Muscle layer of duodenum (tissue), 2 donors: ENCODE results near the gene ARHGEF3.
A peak's percentile ranks its signal among the peaks of the same experiment; 100 is the strongest.

ENCODE experiments used
- H3K27ac ChIP-seq: one replicate; pipeline ENCODE4 v1.7.0; 2013; ENCODE audit warnings: mild to moderate bottlenecking, low read length
- H3K27me3 ChIP-seq: one replicate; pipeline ENCODE4 v1.7.0; 2013; ENCODE audit warnings: low read depth, mild to moderate bottlenecking, control low read depth, low read length
- H3K36me3 ChIP-seq, 2 donors: one replicate each; pipeline ENCODE4 v1.7.0; 2013; ENCODE audit warnings: low read length in 2 of 2, control low read depth in 1 of 2, mild to moderate bottlenecking in 1 of 2; ENCODE audit not compliant: insufficient read depth in 2 of 2, control insufficient read depth in 1 of 2
- H3K4me1 ChIP-seq, 2 donors: one replicate each; pipeline ENCODE4 v1.7.0; 2013; ENCODE audit warnings: low read length in 2 of 2, mild to moderate bottlenecking in 2 of 2, control low read depth in 1 of 2, moderate library complexity in 1 of 2; ENCODE audit not compliant: insufficient read depth in 2 of 2, control insufficient read depth in 1 of 2
- H3K4me3 ChIP-seq, 2 donors: one replicate each; pipeline ENCODE4 v1.7.0; 2013; ENCODE audit warnings: low read length in 2 of 2, low read depth in 1 of 2, mild to moderate bottlenecking in 1 of 2
- H3K9me3 ChIP-seq, 2 donors: one replicate each; pipeline ENCODE4 v1.7.0; 2013; ENCODE audit warnings: low read length in 2 of 2, control low read depth in 1 of 2, mild to moderate bottlenecking in 1 of 2; ENCODE audit not compliant: control insufficient read depth in 1 of 2
- donor health status: healthy.

Gene ARHGEF3

DNA sequence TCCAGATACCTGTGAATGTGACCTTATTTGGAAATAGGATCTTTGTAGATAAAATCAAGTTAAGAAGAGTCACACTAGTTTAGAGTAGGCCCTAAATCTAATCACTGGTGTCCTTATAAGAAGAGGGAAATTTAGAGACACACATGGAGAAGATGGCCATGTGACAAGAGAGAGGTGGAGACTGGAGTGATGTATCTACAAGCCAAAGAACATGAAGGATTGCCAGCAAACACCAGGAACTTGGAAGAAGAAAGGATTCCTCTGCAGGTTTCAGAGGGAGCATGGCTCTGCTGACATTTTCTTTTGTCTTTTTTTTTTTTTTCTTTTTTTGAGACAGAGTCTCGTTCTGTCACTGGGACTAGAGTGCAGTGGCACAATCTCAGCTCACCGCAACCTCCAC, 20.8 kb downstream of the ARHGEF3 start:
- Histone ChIP-seq H3K27me3 (no peaks in the 10 kb centered on the region), H3K9me3 (no peaks in the 10 kb centered on the region), H3K4me3 (no peak overlapping the region), H3K4me1 (peaks cover 24% of the 10 kb centered on the region in 2 donors), H3K27ac (no peak overlapping the region), H3K36me3 (no peaks in the 10 kb centered on the region)

DNA sequence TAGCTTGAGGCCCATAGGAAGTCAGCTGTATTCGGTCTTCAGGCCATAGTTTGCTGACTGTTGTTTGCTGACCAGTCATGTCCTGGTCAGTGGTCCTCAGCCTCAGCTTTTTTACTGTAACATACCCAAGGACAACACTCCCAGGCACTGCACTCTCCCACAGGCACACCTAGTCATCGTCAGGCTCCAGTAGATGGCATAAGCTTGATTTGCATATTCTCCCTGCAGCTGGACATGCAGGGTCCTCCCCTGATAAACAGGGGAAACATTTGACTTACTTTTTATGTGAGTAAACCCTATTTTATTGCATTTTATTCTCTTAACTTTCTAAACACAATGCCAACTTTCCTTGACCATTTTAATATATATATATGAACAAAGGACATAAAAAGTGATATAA, 22.9 kb downstream of the ARHGEF3 start:
- Histone ChIP-seq H3K4me1 (peaks cover 24 to 25% of the 10 kb centered on the region in 2 donors), H3K27me3 (no peaks in the 10 kb centered on the region), H3K27ac (no peak overlapping the region)

DNA sequence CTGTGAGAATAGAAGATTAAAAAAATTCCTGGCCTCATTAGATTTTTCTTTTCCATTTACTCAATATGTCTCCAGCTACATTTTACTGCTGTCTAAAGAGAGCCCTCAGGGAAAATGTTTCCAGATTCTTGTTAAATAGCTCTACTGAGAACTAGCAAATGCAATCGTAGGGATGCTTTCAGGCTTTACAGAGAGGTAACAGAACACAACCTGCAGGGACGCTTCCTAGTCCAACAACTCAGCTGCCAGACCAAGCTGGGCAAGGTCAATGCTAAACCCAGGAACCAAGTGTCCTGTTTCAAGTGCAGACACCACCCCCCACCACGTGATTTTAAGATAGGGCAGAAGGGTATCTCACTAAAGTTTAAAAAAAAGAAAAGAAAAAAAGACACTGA, 25.2 kb downstream of the ARHGEF3 start:
- Histone ChIP-seq H3K36me3 (peaks cover 0 to 9% of the 10 kb centered on the region in 2 donors), H3K4me1 (peaks cover 7 to 14% of the 10 kb centered on the region in 2 donors), H3K27ac (no peak overlapping the region), H3K9me3 (no peaks in the 10 kb centered on the region), H3K27me3 (no peaks in the 10 kb centered on the region), H3K4me3 (no peak overlapping the region)

More for the DNA sequence above, 22.9 kb downstream of the ARHGEF3 start:
- H3K4me3 ChIP-seq: no peak overlapping the region
- no peaks in the 10 kb centered on the region for H3K36me3 ChIP-seq
- no peaks in the 10 kb centered on the region for H3K9me3 ChIP-seq

DNA sequence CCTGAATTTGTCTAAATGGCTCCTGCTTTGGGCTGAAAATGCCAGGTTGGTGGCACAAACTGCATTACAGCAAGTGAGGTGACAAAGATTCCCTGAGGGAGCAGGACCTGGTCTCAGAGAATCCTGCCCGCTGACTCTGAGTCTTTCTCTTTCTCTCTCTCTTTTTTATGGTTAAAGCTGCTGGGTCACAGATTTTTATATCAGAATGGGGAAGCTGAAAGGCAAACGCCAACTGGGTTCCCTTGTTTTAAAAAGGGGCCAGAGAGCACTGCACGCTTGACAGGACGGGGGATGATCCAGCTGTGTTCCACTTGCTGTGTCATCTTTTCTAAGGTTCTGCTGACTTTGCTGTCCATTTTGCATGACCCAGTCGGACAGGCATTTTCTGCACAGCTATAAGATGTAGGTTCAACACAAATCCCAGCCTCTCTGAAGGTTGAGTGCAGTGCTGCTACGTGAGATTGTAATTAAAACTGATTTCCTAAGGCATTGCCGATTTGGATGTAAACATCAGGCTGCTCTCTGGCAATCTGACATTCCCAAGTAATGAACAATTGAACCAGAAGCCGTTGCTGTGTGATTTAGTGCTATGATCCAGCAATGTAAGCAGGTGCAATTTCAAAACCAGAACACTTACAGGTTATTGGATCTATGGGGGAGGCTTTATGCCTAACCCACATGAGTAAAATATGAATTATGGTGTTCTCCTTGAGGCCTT, 25.8 kb downstream of the ARHGEF3 start:
- Histone ChIP-seq H3K4me1 (peaks cover 7 to 14% of the 10 kb centered on the region in 2 donors), H3K27me3 (no peaks in the 10 kb centered on the region), H3K27ac (peak overlapping the region; percentile 47), H3K36me3 (peaks cover 0 to 10% of the 10 kb centered on the region in 2 donors), H3K9me3 (no peaks in the 10 kb centered on the region), H3K4me3 (peak overlapping the region; percentile 14 to 46)

DNA sequence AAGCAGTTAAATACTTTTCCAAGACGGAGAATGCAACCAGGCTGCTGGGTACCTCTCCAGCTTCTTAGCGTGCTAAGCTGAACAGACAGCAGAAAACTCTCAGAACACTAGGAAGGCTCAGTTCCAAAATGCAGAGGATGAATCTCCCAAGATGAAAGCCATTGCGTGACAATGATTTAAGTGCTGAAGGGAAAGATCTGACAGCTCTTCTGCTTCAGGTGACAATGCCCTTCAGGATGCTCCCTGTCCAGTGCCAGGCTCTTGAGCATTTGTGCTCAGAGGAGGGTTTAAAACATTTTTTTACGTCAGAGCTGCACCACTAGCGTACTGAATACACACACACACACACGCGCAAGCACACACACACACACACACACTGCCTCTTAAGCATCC, 26.3 kb downstream of the ARHGEF3 start:
- peaks cover 0 to 10% of the 10 kb centered on the region in 2 donors for H3K36me3 ChIP-seq
- peaks cover 7 to 14% of the 10 kb centered on the region in 2 donors for H3K4me1 ChIP-seq
- H3K9me3 ChIP-seq: no peaks in the 10 kb centered on the region
- no peaks in the 10 kb centered on the region for H3K27me3 ChIP-seq
- H3K4me3 ChIP-seq: peak overlapping the region; percentile 14 to 46
- H3K27ac ChIP-seq: peak overlapping the region; percentile 47

DNA sequence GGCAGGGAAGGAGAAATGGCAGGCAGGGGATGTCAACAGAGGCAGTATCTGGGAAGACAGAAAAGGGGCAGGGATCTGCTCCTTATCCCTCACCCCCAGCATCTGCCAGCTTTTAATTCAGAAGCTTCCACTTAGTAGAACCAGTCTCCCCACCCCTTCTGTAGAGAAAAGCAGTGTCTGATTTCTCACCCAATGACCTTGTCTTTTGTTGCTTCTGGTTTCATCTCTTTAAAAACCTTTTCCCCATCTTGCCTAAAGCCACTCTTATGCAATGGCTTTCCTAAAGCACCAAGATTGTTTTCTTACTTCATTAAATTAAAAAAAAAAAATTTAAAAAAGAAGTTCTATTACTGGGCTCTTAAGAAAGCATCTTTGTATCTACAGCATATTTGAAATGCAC, 27.8 kb downstream of the ARHGEF3 start:
- Histone ChIP-seq H3K27me3 (no peaks in the 10 kb centered on the region), H3K36me3 (peaks cover 0 to 10% of the 10 kb centered on the region in 2 donors), H3K4me1 (peaks cover 7 to 14% of the 10 kb centered on the region in 2 donors), H3K9me3 (no peaks in the 10 kb centered on the region), H3K4me3 (no peak overlapping the region), H3K27ac (no peak overlapping the region)

DNA sequence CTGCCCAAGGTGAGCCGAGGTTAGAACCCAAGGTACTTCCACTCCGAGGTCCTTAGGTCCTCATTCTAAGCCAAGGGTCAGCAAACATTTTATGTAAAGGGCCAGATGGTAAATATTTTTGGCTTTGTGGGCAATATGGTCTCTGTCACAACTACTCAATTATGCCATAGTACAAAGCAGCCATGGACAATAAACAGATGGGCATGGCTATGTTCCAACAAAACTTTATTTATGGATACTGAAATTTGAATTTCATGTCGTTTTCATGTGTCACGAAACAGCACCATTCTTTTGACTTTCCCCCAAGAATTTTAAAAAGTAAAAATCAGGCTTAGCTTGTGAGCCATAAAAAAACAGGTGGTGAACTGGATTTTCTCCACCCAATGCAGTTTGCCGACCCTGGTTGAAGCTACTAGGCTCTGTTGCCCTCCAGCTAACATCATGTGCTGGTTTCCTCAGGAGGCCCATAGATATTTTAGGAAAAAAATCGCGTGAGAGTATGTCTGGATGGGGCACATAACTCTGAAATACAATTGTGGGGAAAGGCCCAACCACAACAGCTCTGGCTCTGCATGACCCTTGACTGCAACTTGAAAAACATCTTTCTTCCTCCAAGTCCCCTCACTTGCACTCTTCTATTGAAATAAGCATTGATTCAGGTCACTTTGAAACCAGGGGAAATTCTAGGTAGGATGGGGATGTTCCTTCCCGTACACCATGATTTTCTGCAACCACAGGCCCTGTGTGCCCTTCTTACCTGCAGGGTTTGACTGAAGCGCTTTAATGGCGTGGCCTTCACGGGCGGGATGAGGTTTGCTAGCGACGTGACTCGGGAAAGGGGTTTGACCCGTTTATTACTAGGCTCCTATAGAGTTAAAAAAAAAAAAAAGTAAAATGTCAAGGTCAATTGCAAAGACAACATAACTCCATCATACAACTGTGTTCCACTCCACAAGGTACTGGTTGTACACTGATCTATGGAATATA, 28.5 kb downstream of the ARHGEF3 start:
- no peak overlapping the region for H3K4me3 ChIP-seq
- H3K4me1 ChIP-seq: peaks cover 7 to 14% of the 10 kb centered on the region in 2 donors
- H3K36me3 ChIP-seq: peaks cover 0 to 10% of the 10 kb centered on the region in 2 donors
- H3K27ac ChIP-seq: no peak overlapping the region
- no peaks in the 10 kb centered on the region for H3K27me3 ChIP-seq
- H3K9me3 ChIP-seq: no peaks in the 10 kb centered on the region

DNA sequence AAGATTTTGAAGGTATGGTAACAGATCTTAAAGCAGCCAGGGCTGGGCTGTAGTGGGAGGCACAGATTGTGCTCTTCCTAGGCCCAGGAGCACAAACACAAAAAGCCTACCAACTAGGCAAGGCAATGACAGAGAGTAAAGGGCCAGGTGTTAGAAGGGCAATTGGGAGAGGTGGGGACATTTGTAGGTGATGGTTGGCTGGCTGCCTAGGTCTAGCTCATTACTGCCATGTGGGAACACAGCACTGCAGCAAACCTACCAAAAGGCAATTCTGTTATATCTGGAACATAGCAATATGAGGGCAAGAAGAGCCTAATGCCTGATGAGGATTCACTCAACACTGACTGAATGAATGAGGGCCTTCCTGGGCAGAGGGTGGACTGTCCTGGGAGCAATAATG, 30.4 kb downstream of the ARHGEF3 start:
- H3K27ac ChIP-seq: no peak overlapping the region
- peaks cover 7% of the 10 kb centered on the region in 2 donors for H3K4me1 ChIP-seq
- H3K36me3 ChIP-seq: peaks cover 0 to 10% of the 10 kb centered on the region in 2 donors

DNA sequence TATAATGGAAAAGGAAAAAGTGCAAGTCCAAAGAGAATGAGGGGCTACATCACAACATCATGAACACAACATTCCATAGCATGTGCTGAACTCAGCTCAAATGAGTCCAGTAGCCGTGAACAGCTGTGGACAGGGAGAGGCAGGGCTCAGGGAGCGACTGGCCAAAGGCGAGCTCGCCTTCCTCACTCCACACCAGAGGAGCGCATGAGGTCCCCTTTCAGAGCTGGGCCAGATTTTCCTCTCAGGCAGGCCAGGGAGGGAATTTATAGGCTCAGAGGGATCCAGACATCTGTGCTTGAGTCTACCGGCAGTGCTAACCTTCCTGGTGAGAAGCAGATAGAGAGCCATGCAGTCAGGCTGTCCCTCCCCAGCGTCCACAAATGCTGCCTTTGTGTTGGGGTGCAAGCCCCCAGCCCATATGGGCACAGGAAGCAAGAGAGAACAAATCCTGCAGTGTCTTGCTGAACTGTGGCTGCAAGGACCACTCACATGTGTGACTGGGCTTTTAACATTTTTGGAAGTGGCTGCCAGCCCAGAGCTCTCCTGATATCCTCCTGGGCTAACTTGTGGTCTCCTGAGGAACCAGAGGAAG, 32.5 kb downstream of the ARHGEF3 start:
- Histone ChIP-seq H3K27me3 (no peaks in the 10 kb centered on the region), H3K4me1 (no peaks in the 10 kb centered on the region), H3K27ac (no peak overlapping the region), H3K36me3 (peaks cover 0 to 10% of the 10 kb centered on the region in 2 donors), H3K9me3 (no peaks in the 10 kb centered on the region), H3K4me3 (no peak overlapping the region)

More for the DNA sequence above, 30.4 kb downstream of the ARHGEF3 start:
- Histone ChIP-seq H3K9me3 (no peaks in the 10 kb centered on the region), H3K27me3 (no peaks in the 10 kb centered on the region), H3K4me3 (no peak overlapping the region)

DNA sequence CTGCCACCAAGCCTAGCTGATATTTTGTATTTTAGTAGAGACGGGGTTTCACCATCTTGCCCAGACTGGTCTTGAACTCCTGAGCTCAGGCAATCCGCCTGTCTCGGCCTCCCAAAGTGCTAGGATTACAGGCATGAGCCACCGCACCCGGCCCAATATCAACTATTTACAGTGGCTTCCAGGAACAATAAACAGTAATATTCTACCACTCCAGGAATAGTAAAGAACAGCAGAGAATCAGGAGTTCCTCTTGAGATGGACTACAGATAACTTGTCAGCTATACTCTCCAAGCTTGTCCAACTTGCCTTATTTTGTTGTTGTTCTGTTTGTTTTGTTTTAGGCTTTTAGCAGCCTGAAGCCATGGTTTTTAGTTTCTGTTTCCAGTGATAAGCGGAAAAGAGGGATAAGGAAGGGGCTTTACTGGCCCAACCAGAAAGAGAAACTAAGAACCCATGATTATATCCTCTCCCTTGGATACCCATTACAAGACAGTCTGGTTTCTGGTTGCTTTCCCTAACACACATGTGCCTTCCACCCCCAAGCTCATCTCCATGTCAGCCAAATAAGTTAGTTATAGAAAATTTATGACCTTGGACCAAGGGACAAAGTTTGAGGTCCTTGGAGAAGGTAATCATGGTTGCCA, 36.7 kb downstream of the ARHGEF3 start:
- Histone ChIP-seq H3K4me3 (no peak overlapping the region), H3K36me3 (no peaks in the 10 kb centered on the region), H3K4me1 (no peaks in the 10 kb centered on the region), H3K27ac (no peak overlapping the region), H3K27me3 (no peaks in the 10 kb centered on the region), H3K9me3 (no peaks in the 10 kb centered on the region)
